HG03460 (cell line): ENCODE measurements around the gene HTD2.
"Not testable (repeated sequence)": the region's sequence is repeated elsewhere in the genome, so short reads cannot be mapped to it uniquely, and the experiment has no call there.

Experiments used
- ATAC-seq: cut with Tn5 transposase; IDR thresholded peaks from one replicate; pipeline ENCODE4 v1.9.1; 2021; ENCODE audit not compliant: unreplicated experiment

HTD2 gene

DNA sequence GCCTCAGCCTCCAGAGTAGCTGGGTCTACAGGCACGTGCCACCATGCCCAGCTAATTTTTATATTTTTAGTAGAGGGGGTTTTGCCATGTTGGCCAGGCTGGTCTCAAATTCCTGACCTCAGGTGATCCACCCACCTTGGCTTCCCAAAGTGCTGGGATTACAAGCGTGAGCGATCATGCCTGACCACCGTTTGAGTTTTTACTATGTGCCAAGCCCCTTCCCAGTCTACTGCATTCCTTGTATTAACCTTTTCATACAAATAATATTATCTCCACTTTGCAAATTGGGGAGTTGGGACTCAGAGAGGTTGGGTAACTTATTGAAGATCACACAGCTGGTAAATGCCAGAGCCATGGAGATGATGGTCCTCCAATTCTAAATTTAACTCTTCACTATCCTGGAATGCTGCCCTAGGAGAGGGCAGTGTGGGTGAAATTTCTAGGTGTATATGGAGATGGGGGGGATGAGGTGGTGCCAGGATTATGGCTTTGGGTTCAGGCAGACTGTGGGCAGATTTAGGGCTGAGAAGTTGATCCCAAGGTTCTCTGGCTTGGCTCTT is 25.4 kb downstream of the HTD2 start:
- no peak for ATAC-seq

DNA sequence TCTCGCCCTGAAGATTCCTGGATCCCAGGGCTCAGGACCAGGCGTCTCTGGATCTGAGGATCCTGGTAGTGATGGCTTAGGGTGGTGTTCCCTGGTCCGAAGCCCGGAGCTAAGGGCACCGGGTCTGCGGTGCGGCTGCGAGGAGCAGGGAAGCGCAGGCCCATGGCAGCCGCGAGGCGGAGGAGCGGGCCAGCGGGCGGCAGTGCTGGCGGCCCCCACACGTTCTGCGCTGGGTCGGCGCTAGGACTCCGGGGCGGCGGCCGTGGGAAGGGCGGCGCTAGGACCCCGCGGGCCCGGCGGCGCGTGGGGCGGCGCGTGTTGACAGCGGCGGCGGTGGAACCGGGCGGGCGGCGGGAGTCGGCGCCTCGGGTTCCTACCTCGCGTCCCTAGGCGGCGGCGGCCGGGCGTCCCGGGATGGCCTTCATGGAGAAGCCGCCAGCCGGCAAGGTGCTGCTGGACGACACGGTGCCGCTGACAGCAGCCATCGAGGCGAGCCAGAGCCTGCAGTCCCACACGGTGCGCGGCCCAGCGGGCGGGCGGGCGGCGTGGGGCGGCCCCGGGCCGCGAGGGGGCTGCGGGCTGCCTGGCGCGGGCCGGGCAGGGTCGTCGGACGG is 26.4 kb downstream of the HTD2 start, which contains the start of gene PXK:
PXK (plus strand) TSS at position 318 of the 614 bp plus-strand sequence; CDS start at position 415, 97 bp downstream.
- peak; percentile 90 for ATAC-seq

DNA sequence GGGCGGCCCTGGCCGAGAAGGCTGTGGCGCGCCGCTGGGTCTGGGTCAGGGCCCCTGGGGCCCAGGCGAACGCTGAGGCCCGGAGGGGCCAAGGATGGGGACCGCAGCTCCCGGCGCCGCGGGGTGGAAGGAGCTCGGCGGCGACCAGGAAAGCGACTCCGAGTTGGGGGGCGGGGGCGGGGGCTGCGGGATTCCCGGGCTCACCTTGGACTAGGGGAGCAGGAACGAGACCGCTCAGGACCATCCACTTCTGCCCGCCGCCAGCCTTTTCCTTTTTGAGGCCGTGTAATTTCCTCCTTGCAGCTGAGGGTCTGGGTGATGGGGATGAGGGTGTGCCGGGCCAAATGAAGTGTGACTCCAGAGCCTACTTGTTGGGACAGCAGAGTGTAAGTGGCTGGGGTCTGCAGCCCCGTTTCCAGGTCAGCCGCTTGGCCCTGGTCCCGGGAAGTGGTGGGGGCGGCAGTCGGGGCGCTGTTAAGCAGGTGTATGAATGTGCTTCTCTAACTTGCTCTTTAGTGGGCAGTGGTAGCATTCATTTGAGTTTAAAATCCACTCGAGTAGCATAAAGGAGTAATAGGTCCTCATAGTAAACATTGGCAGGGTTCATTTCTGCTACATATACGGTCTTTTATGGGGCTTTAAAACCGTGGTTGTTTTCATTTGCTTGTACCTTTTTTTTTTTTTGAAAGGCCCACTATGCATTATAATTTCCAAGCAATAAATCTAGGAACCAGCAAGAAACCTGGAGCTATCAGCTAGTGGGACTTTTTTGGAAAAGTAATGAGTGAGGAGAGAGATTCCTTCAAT is 27.1 kb downstream of the HTD2 start:
- peak; percentile 46 for ATAC-seq

DNA sequence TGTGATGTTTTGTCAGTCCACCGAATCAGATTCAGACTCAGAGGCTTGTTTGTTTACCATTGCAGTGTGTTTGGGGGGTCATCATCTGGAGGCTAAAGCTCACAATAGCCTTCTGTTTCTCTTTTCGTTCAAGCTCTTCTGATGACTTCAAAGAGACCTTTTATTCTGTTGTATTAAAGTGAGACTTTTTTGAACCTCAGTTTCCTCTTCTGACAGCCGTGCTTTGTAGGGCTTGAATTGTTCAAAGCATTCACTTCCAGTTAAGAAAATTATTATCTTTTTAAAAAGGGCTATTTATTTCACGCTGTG is 27.6 kb downstream of the HTD2 start:
- ATAC-seq, result no peak

DNA sequence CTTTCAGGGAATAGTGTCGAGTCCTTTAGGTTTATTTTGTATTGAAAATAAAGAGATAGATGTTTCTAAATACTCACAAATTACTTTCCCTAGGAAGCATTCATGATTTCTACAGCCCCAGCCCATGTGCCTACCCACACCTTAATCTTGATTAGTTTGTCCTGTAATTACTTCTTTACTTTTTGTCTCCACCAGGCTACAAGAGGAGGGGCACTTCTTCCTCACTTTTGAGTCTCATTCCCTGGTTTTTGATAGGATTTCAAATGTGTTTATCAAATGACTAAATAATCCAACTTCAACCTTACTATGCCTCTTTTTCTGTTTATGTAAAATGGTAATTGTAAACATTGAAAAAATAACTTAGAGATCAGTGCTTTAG is 28.2 kb downstream of the HTD2 start:
- ATAC-seq, result no peak

DNA sequence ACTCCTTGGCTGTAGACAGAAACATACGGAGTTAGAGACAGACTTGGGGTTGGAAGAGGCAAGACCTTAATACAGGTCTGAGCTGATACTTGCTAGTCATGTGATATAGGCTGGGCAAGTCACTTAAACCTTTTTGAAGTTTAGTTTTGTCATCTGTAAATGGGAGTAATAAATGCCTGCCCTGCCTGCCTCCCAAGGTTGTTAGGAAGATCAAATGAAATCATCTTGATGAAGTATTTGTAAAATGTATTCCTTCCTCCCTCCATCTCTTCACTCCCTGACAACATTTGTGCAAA is 29.3 kb downstream of the HTD2 start:
- no peak for ATAC-seq

DNA sequence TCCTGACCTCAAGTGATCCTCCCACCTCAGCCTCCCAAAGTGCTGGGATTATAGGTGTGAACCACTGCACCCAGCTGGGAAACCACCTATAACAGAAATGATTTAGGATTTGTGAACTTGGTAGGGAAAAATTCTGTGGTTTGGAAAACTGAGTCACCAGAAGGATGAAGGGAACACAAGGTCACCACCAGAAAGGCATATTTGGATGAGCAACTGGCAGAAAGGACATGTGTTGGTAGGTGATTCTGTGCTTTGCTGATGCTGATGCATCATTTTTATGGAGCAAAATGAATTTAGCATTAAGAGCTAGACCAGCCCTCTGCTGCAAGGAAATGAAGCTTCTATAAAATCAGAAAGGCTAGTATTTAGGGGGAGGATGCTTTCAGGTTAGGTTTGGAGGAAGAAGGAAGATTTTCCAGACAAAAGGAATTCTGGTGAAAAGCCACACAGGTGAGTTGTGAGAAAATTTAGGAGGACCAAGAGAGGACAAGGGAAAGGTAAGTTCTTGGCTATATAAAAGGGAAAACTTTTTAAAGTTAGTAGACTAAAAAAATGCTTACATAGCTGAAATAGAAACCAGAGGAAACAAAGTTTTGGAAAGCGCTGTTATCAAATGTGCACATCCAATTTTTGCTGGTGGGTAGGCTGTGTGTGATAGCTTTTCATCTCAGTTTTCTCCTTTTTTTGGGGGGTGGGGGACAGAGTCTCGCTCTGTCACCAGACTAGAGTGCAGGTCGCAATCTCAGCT is 30.0 kb downstream of the HTD2 start:
- ATAC-seq, result no peak

DNA sequence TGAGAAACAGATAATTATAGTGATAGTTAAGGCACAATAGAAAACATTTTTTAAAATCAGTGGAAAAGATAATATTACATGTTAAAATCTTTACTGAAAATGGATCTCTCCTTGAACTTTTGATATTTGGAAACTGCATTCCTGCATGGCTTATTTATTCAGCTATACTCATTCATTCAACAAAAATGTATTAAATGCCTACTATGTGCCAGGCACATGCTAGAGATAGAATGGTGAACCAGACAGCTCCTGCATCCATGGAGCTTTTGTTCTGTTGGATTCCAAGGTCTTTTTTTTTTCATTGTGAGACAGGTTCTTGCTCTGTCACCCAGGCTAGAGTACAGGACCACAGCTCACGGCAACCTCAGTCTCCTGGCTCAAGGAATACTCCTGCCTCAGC is 30.9 kb downstream of the HTD2 start:
- no peak for ATAC-seq

DNA sequence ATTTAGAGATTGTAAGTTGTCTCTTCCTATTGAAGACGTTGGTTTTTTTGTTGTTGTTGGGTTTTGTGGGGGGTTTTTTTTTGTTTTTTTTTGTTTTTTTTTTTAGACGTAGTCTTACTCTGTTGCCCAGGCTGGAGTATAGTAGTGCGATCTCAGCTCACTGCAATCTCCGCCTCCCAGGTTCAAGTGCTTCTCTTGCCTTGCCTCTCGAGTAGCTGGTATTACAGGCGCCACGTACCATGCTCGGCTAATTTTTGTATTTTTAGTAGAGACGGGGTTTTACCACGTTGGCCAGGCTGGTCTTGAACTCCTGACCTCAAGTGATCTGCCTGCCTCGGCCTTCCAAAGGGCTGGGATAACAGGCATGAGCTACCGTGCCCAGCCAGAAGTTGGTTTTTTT is 32.8 kb downstream of the HTD2 start:
- not testable (repeated sequence) for ATAC-seq

DNA sequence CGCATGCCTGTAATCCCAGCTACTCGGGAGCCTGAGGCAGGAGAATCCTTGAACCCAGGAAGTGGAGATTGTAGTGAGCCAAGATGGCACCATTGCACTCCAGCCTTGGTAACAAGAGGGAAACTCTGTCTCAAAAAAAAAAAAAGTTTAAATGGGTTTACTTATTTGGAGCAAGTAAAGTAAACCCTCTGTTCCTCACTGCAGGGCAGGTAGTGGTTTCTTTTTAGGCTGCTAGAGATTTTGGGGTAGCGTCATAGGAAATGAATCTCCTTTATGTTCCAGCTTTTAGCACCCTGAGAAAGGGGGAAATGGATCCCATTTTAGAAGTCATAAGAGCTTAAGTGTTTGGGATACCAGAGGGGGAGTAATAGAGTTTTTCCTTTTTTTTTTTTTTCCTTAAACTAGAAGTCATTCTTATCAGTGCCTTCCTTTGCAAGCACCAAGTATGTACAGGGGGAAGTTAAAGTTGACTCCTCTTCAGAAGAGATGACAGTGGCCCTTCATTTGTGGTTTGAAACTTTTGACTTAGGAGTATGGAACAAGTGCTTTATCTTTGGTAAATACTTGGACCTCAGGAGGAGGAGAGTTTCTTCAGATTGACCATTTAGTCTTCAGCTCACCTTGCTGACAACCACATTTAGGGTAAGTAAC is 34.4 kb downstream of the HTD2 start:
- no peak for ATAC-seq

DNA sequence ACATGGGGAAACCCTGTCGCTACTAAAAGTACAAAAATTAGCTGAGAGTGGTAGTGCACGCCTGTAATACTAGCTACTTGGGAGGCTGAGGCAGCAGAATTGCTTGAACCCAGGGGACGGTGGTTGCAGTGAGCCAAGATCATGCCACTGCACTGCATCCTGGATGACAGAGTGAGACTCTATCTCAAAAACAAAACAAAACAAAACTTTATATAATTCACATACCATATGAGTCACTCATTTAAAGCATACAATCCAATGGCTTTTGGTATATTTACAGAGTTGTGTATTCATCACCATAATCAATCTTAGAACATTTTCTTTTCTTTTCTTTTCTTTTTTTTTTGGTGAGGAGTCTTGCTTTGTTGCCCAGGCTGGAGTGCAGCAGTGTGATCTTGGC is 35.1 kb downstream of the HTD2 start:
- ATAC-seq, result no peak

DNA sequence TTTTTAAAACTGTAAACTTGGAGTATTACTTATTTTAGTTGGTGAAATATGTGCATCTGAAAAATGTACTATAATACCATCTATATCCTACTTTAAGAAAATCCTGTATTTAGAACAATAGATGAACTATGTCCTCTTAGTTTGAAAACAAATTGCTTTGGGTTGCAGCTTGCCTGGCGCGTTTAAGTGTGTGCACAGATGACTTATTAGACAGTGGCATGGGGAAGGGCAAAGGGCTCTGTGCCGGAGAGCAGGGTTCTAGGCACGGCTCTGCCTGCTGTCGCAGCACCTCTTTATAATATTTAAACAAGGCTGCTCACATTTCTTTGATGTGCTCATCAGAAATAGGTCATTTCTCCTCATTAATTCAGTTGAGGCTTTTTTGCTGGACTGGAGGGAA is 36.4 kb downstream of the HTD2 start:
- ATAC-seq, result no peak

DNA sequence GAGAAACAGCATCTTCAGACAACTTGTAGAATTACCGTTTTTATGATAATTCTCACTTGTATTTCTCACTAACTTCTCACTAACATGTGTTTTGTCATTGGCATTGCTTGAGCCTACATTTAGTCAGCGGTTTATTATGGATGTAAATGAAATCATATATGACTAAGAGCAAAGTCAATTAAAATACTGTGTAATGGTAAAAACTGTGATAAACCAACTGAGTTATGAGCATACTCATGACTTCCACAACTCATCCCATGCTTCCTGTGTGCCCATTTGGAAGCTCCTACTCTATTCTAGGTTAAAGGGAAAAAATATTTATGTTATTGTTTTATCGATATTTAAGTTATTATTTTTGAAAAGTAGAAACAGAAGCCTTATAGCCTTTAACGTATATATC is 39.1 kb downstream of the HTD2 start:
- ATAC-seq, result no peak

DNA sequence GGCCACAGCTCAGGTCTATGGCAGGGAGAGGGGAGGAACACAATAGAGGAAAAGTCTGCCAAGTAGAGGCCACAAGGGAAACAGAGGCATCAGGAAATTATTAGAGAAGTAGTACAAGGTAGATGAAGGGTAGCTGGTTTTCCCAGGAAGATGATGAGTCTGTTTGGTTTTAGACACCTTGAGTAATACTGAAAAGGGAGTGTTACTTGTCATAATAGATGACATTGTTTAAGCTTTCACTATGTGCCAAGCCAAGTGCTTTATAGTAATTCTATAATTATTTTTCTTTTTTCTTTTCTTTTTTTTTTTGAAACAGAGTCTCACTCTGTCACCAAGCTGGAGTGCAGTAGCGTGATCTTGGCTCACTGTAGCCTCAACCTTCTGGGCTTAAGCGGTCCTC is 40.0 kb downstream of the HTD2 start:
- ATAC-seq, result no peak

DNA sequence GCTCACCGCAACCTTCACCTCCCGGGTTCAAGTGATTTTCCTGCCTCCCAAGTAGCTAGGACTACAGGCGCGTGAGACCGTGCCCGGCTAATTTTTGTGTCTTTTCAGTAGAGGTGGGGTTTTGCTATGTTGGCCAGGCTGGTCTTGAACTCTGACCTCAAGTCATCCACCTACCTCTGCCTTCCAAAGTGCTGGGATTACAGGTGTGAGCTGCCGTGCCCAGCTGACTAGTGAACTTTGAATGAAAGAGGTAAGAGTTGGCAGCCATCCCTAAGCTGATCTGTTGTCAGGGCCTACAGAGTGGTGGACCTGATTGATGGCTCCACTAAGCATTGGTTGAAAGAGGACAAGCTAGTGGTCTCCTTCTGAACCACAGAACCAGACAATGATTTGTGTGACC is 41.7 kb downstream of the HTD2 start:
- no peak for ATAC-seq

DNA sequence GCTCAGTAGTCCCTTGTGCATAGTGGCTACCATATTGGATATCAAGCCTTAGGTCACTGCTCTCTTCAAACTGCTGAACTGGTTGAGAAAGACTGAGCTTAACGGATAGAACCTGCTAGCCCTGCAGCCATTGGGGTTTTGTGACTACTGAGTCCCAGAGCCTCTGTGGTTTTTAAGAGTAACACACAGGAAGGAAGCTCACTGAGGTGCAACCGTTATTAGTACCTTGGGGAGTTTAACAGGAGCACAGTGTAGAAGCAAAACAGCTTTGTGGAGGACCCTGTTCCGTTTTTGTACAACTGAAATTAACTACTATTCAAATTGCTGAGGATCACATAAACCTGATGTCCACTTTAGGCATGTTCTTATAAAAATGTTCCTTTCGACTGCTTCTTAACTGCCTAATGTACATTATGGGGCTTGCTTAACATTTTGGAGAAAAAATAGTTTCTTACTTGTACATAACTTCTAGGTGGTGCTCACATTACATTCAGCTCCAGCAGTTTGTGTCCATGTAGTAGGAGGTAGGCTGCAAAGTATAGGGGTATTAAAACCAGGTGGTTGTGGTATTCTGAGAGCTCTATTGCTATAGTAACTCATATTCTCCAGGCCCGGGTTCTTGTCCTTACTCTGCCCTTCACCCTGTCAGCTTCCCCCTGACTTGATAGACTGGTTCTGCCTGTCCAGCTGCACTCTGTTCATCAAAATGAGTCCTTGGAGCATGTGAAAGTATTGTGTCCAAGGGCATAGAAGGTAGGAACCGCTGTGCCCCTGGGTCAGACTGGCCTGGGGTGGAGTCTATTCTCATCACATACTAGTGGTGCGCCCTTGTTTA is 43.7 kb downstream of the HTD2 start:
- peak; percentile 95 for ATAC-seq

DNA sequence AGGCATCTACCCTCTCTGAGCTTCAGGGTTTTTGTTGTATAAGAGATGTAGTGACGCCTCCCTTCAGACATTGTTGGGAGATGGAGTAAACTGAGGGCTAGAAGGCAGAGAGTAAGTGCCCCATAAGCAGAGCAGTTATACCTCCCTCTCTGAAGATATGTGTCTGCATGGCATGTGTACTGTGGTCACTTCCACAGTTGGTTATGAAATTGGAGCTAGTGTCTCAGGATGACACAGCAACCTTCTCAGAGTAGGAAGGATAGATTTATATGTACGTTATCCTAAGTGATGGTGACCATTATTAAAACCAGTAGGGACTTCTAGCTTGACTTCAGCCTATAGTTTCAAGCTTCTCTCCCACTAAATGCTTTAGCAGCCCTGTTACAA is 44.3 kb downstream of the HTD2 start:
- no peak for ATAC-seq

DNA sequence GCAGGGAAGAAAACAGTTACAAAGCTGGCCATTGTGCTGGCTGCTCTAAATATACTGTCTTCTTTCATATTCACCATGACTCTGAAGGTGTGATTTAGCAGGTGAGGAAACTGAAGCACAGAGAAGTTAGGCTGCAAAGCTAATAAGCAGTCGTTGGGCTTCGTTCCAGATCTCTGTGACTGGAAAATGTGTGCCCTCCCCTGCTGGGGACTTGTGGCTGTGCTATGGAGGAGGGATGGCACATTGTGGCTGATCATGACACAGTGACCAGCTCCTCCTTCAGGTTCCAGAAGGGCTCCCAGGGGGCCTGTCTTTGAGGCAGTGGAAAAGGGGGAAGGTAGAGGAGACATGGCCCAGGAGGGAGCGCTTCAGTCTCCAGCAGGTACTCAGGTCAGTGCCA is 45.6 kb downstream of the HTD2 start:
- no peak for ATAC-seq

DNA sequence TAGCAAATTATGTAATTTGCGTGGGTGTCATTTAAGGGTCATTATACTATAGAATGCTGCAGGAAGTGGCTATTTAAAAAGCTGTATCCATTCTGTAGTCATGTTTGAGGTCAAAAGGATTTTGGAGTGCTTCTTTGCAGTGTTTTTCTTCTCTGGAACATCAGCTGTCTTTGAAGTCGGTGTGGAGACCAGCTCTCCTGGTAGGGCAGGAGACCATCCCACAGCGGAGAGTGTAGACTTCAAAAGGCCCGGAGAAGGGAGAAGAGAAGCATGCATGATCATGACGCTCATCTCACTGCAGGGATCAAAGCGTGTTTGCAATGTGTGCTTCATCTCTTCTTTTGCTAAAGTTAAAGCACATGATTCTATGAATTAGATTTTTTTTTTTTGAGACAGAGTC is 46.3 kb downstream of the HTD2 start:
- ATAC-seq, result no peak

DNA sequence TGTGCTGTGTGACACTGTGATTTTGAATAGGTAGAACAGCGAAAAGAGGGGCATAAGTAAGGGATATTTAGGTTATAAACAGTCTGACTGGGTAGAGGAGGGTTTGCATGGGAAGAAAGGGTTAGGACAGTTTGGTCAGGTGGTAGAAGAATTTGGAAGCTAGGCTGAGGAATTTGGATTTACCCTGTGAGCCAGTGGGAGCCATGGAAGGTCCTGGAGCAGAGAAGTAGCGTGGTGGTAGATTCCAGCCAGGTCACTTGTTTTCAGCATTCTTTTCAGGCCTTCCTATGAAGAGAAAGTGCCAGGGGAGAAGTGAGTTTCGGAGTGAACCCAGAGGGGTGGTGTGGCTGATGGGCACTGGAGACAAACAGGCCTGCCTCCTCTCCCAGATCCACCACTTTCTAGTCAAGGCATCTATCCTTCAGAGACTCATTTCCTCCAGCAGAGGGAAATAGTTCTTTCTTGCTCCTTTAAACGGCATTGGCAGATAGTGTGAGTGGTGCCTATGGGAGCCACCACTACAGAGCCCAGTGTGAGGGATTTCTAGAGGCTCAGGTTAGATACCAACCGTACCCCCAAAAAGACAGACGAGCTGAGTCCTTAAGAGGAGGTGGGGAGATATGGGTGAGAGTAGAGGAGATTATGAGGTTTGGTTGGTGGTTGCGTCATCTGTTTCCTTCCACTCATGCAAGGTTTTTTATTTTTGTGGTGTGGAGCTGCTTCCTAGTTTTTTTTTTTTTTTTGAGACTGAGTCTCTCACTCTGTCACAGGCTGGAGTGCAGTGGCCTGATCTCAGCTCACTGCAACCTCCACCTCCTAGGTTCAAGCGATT is 47.6 kb downstream of the HTD2 start:
- no peak for ATAC-seq
